ENCODE results near the gene ZNF641. TPM values are rescaled to one million over a fixed set of nuclear protein-coding genes. Genes with fewer than 3 reads are reported as not detected.

The ZNF641 gene
- total RNA-seq (2016; rRNA removed; fragmentation: Illumina TruSeq; extraction: Trizol) (6.6 and 7.7 TPM in 2 replicates), polyA plus RNA-seq (2011; rRNA removed) (4.4 and 4.9 TPM in 2 replicates), polyA minus RNA-seq (2011; rRNA and poly(A)+ RNA removed; ENCODE audit: low replicate concordance) (8.5 and 35.7 TPM in 2 replicates), Bru-seq, nascent RNA (percentile 59 among the genes with signal in this experiment), BruChase-seq, experiment 1, labeled RNA remaining after a 6-hour chase (percentile 71 among the genes with signal in this experiment), BruChase-seq, experiment 2, labeled RNA remaining after a 2-hour chase (percentile 67 among the genes with signal in this experiment)
- 1.9 and 2.0 TPM in 2 replicates for total RNA-seq (2016; cell fraction: cytosol; rRNA removed; fragmentation: Illumina TruSeq; extraction: Trizol; ENCODE audit: low read depth)
- total RNA-seq (2016; cell fraction: insoluble cytoplasmic fraction; rRNA removed; fragmentation: Illumina TruSeq; extraction: Trizol): 7.2 and 8.6 TPM in 2 replicates
- total RNA-seq (2016; cell fraction: membrane; rRNA removed; fragmentation: Illumina TruSeq; extraction: Trizol): 8.1 and 8.6 TPM in 2 replicates
- 6.9 and 7.9 TPM in 2 replicates for total RNA-seq (2016; cell fraction: nucleus; rRNA removed; fragmentation: Illumina TruSeq; extraction: Trizol)
- 2.6 and 3.4 TPM in 2 replicates for polyA plus RNA-seq (2011; cell fraction: cytosol; rRNA removed)
- polyA plus RNA-seq (2011; cell fraction: nucleus; rRNA removed): 6.1 and 9.1 TPM in 2 replicates
- 3.3 and 3.7 TPM in 2 replicates for polyA plus RNA-seq (2012)
- polyA plus RNA-seq (2016; cell fraction: cytosol; fragmentation: Illumina TruSeq; extraction: Trizol; ENCODE audit: low read depth): 1.4 TPM in 2 replicates
- polyA plus RNA-seq (2016; cell fraction: insoluble cytoplasmic fraction; fragmentation: Illumina TruSeq; extraction: Trizol; ENCODE audit: low read depth): 4.4 and 5.3 TPM in 2 replicates
- polyA plus RNA-seq (2016; cell fraction: membrane; fragmentation: Illumina TruSeq; extraction: Trizol; ENCODE audit: low read depth): 3.3 and 3.7 TPM in 2 replicates
- 5.0 and 8.2 TPM in 2 replicates for polyA plus RNA-seq (2016; cell fraction: nucleus; fragmentation: Illumina TruSeq; extraction: Trizol; ENCODE audit: insufficient read depth, low read depth)
- polyA minus RNA-seq (2011; cell fraction: cytosol; rRNA and poly(A)+ RNA removed): 3.3 and 4.2 TPM in 2 replicates
- 11.2 and 23.7 TPM in 2 replicates for polyA minus RNA-seq (2011; cell fraction: nucleus; rRNA and poly(A)+ RNA removed)
- long read RNA-seq, experiment 1, partial matches to known transcripts: 0 of 1 reads
- long read RNA-seq, experiment 1, other reads (novel, unspliced or antisense): 1 of 1 reads
- long read RNA-seq, experiment 2, partial matches to known transcripts: 1 of 18 reads
- long read RNA-seq, experiment 2, other reads (novel, unspliced or antisense): 14 of 18 reads

DNA sequence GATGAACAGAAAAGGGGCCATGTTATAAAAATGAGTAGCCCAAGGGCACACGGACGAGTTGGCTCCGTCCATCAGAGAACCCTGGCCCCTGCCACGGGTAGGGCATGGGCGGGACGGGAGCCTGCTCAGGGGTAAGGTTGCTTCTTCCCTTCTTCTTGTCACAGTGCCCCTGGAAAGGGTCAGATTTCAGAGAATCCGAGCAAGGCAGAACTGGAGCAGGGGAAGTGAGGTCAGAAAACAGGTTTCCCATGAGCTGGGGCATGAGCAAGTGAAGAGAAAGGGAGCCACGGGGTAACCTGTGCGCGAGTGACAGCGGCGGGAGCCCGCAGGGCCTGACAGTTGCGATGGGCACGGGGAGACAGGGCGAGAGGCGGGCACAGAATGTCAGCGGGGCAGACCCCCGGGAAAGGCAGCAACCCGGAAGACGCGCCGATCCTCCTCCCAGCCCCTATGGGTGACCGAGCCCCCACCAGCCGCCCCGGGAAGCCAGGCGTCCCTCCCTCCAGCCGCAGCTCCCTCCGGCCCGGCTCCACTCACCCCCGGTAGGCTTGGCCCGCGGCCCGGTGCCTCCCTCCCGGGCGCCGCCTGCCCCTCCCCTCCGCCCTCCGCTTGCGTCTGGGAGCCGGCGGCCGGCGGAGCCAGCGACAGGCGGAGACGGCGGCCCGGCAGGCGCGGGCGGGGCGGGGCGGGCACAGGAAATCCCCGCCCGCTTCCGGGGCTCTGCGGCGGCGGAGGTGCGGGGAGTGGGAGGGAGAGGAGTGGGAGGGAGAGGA, at the start of gene ZNF641:
TSS of gene ZNF641 (minus strand) at position 671 of the 773 bp plus-strand sequence. CDS start 2,829 bp downstream, outside the sequence.
- Histone ChIP-seq H3K4me1 (ENCODE audit: insufficient read depth, low read length) (peaks cover 18% of the 10 kb centered on the region), H3K79me2 (ENCODE audit: insufficient read depth, low read length) (no peaks in the 10 kb centered on the region), H4K20me1 (ENCODE audit: insufficient read depth, low read length) (no peaks in the 10 kb centered on the region), H3K4me3 (replicated peaks in 1 of 3; ENCODE audit: insufficient read depth in 1 of 3, low read depth in 2 of 3, low read length in 3 of 3) (peak within 1 kb of the TSS; percentile 83 to 96 (median 89)), H3K4me2 (ENCODE audit: low read depth, low read length) (peak within 1 kb of the TSS; percentile 93), H3K36me3 (replicated peaks in 1 of 2; ENCODE audit: control insufficient read depth in 1 of 2, insufficient read depth in 2 of 2, low read length in 2 of 2) (peaks cover 1 to 10% of the 10 kb centered on the region in 2 experiments; a peak in 2 of 5 replicates), H3K27me3 (ENCODE audit: control insufficient read depth in 1 of 2, insufficient read depth in 2 of 2, low read length in 2 of 2) (no peaks in the 10 kb centered on the region; a peak in 1 of 5 replicates), H3K9ac (ENCODE audit: insufficient read depth, low read depth, low read length) (peak within 1 kb of the TSS; percentile 81), H3K9me3 (ENCODE audit: low read length) (no peaks in the 10 kb centered on the region), H2AFZ (ENCODE audit: low read length) (peak within 1 kb of the TSS; percentile 97), H3K27ac (ENCODE audit: extremely low read length, insufficient read depth, low read length) (peak within 1 kb of the TSS; percentile 62)
- 2% methylated on average over 26 of the region's 61 CpGs for WGBS (ENCODE audit: low lambda C conversion rate)
- ChIA-PET CTCF (ENCODE audit: low intra/inter-chr PET ratio, low total read pairs) (no interaction called here), POLR2A (no interaction called here)
- TSS peak; percentile 51 for BruUV-seq (replicated peaks)
- peak; percentile 95 for ATAC-seq
- FAIRE-seq: no peak
- DNase-seq (ENCODE audit: low spot score): peak; percentile 45
- in situ Hi-C loops (cut with HindIII; ENCODE audit: extremely low pct_ligation_motif_present, low pct_unique_long_range_greater_than_20kb): no loop called here
- intact Hi-C loops (cut with micrococcal nuclease; ENCODE audit: unreplicated experiment): no loop called here
- 0 out of 2 replicates have a peak, but pooled peaks have one; percentile 40 for TF ChIP-seq SNAI1 (CRISPR knock-in tag; IDR thresholded peaks at IDR 0.05; ENCODE audit: borderline replicate concordance)
- 0 out of 2 replicates have a peak, but pooled peaks have one; percentile 40 for TF ChIP-seq ZSCAN21 (CRISPR knock-in tag; IDR thresholded peaks at IDR 0.05; ENCODE audit: borderline replicate concordance)
- TF ChIP-seq, protein P1, sequence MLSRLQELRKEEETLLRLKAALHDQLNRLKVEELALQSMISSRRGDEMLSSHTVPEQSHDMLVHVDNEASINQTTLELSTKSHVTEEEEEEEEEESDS (CRISPR knock-in tag; IDR thresholded peaks at IDR 0.05; ENCODE audit: borderline replicate concordance): no peak
- TF ChIP-seq, protein P2, sequence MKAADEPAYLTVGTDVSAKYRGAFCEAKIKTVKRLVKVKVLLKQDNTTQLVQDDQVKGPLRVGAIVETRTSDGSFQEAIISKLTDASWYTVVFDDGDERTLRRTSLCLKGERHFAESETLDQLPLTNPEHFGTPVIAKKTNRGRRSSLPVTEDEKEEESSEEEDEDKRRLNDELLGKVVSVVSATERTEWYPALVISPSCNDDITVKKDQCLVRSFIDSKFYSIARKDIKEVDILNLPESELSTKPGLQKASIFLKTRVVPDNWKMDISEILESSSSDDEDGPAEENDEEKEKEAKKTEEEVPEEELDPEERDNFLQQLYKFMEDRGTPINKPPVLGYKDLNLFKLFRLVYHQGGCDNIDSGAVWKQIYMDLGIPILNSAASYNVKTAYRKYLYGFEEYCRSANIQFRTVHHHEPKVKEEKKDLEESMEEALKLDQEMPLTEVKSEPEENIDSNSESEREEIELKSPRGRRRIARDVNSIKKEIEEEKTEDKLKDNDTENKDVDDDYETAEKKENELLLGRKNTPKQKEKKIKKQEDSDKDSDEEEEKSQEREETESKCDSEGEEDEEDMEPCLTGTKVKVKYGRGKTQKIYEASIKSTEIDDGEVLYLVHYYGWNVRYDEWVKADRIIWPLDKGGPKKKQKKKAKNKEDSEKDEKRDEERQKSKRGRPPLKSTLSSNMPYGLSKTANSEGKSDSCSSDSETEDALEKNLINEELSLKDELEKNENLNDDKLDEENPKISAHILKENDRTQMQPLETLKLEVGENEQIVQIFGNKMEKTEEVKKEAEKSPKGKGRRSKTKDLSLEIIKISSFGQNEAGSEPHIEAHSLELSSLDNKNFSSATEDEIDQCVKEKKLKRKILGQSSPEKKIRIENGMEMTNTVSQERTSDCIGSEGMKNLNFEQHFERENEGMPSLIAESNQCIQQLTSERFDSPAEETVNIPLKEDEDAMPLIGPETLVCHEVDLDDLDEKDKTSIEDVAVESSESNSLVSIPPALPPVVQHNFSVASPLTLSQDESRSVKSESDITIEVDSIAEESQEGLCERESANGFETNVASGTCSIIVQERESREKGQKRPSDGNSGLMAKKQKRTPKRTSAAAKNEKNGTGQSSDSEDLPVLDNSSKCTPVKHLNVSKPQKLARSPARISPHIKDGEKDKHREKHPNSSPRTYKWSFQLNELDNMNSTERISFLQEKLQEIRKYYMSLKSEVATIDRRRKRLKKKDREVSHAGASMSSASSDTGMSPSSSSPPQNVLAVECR (CRISPR knock-in tag; IDR thresholded peaks at IDR 0.05; ENCODE audit: borderline replicate concordance): peak; percentile 72
- no peak for TF ChIP-seq ZNF773 (CRISPR knock-in tag; IDR thresholded peaks at IDR 0.05; ENCODE audit: borderline replicate concordance)
- TF ChIP-seq, protein P3, sequence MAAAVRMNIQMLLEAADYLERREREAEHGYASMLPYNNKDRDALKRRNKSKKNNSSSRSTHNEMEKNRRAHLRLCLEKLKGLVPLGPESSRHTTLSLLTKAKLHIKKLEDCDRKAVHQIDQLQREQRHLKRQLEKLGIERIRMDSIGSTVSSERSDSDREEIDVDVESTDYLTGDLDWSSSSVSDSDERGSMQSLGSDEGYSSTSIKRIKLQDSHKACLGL (CRISPR knock-in tag; IDR thresholded peaks at IDR 0.05): no peak
- 0 out of 2 replicates have a peak, but pooled peaks have one; percentile 21 for TF ChIP-seq KLF6 (CRISPR knock-in tag; IDR thresholded peaks at IDR 0.05)
- TF ChIP-seq ZNF564 (CRISPR knock-in tag; IDR thresholded peaks at IDR 0.05): no peak
- no peak for TF ChIP-seq ETV5 (CRISPR knock-in tag; IDR thresholded peaks at IDR 0.05; ENCODE audit: borderline replicate concordance)
- TF ChIP-seq ARNT (IDR thresholded peaks at IDR 0.05): no peak
- no peak for TF ChIP-seq HNRNPUL1 (IDR thresholded peaks at IDR 0.05; ENCODE audit: low read depth, low read length)
- TF ChIP-seq IRF2 (CRISPR knock-in tag; IDR thresholded peaks at IDR 0.05): no peak
- TF ChIP-seq HDAC1 (CRISPR knock-in tag; IDR thresholded peaks at IDR 0.05): peak; percentile 41
- no peak; the same call in 1 of the 2 replicates for TF ChIP-seq ZSCAN25 (CRISPR knock-in tag; IDR thresholded peaks at IDR 0.05)

Measured in HepG2 (cell line).